Subcutaneous abdominal adipose tissue (tissue), 5 donors: ENCODE results near the gene OR2F1.

Experiments
- H3K27ac ChIP-seq: one replicate; pipeline ENCODE4 v1.7.0; 2013; ENCODE audit warnings: low read depth, mild to moderate bottlenecking, inconsistent platforms, low read length, moderate library complexity
- H3K27me3 ChIP-seq, 5 donors: one replicate each; pipeline ENCODE4 v1.7.0; 2013; ENCODE audit warnings: low read length in 5 of 5, inconsistent platforms in 1 of 5; ENCODE audit not compliant: control insufficient read depth in 5 of 5, insufficient read depth in 4 of 5
- H3K36me3 ChIP-seq, 5 donors: one replicate each; pipeline ENCODE4 v1.7.0; 2013; ENCODE audit warnings: low read length in 5 of 5; ENCODE audit not compliant: control insufficient read depth in 5 of 5, insufficient read depth in 5 of 5
- H3K4me1 ChIP-seq, 5 donors: one replicate each; pipeline ENCODE4 v1.7.0; 2013; ENCODE audit warnings: low read length in 5 of 5, mild to moderate bottlenecking in 3 of 5, moderate library complexity in 1 of 5; ENCODE audit not compliant: control insufficient read depth in 5 of 5, insufficient read depth in 5 of 5
- H3K4me3 ChIP-seq, 5 donors: one replicate each; pipeline ENCODE4 v1.7.0; 2013; ENCODE audit warnings: low read length in 5 of 5, low read depth in 1 of 5
- H3K9ac ChIP-seq, 5 donors: one replicate each; pipeline ENCODE4 v1.7.0; 2013; ENCODE audit warnings: low read length in 5 of 5, mild to moderate bottlenecking in 4 of 5, moderate library complexity in 3 of 5
- H3K9me3 ChIP-seq, 5 donors: one replicate each; pipeline ENCODE4 v1.7.0; 2013; ENCODE audit warnings: low read length in 5 of 5; ENCODE audit not compliant: control insufficient read depth in 5 of 5
- donor health status: healthy.
- donor health status: healthy.
- donor health status: healthy.
- donor health status: healthy.
- donor health status: healthy.

The OR2F1 gene

GRCh38 chr7:143924851-143925250, 29.8 kb upstream of the OR2F1 start:
- no peaks in the 10 kb centered on the region for H3K4me1 ChIP-seq
- no peak overlapping the region for H3K4me3 ChIP-seq
- no peaks in the 10 kb centered on the region for H3K36me3 ChIP-seq
- H3K9ac ChIP-seq = no peak overlapping the region
- H3K27ac ChIP-seq = no peak overlapping the region
- H3K27me3 ChIP-seq = no peaks in the 10 kb centered on the region
- no peaks in the 10 kb centered on the region for H3K9me3 ChIP-seq

GRCh38 chr7:143929224-143929920, 25.3 kb upstream of the OR2F1 start:
- H3K27me3 ChIP-seq = no peaks in the 10 kb centered on the region
- H3K9me3 ChIP-seq = peaks cover 0 to 10% (median 5%) of the 10 kb centered on the region in 5 donors
- no peak overlapping the region for H3K9ac ChIP-seq
- no peak overlapping the region for H3K4me3 ChIP-seq
- no peak overlapping the region for H3K27ac ChIP-seq
- H3K36me3 ChIP-seq = no peaks in the 10 kb centered on the region
- H3K4me1 ChIP-seq = no peaks in the 10 kb centered on the region

GRCh38 chr7:143931739-143932138, 22.9 kb upstream of the OR2F1 start:
- H3K36me3 ChIP-seq = no peaks in the 10 kb centered on the region
- no peak overlapping the region for H3K4me3 ChIP-seq
- H3K9me3 ChIP-seq = peaks cover 0 to 10% (median 5%) of the 10 kb centered on the region in 5 donors
- H3K27me3 ChIP-seq = no peaks in the 10 kb centered on the region
- H3K27ac ChIP-seq = no peak overlapping the region
- H3K4me1 ChIP-seq = no peaks in the 10 kb centered on the region
- H3K9ac ChIP-seq = no peak overlapping the region

GRCh38 chr7:143934526-143935325, 19.9 kb upstream of the OR2F1 start, which contains the start of gene OR2F2:
Gene OR2F2, plus strand, starts transcription at chr7:143935233. Its CDS starts 0 bp downstream, at chr7:143935233.
- H3K4me3 ChIP-seq = no peak within 1 kb of the TSS
- no peak within 1 kb of the TSS for H3K27ac ChIP-seq
- no peaks in the 10 kb centered on the region for H3K36me3 ChIP-seq
- no peak within 1 kb of the TSS for H3K9ac ChIP-seq
- H3K4me1 ChIP-seq = no peaks in the 10 kb centered on the region
- H3K9me3 ChIP-seq = peaks cover 0 to 10% (median 5%) of the 10 kb centered on the region in 5 donors
- H3K27me3 ChIP-seq = no peaks in the 10 kb centered on the region

DNA sequence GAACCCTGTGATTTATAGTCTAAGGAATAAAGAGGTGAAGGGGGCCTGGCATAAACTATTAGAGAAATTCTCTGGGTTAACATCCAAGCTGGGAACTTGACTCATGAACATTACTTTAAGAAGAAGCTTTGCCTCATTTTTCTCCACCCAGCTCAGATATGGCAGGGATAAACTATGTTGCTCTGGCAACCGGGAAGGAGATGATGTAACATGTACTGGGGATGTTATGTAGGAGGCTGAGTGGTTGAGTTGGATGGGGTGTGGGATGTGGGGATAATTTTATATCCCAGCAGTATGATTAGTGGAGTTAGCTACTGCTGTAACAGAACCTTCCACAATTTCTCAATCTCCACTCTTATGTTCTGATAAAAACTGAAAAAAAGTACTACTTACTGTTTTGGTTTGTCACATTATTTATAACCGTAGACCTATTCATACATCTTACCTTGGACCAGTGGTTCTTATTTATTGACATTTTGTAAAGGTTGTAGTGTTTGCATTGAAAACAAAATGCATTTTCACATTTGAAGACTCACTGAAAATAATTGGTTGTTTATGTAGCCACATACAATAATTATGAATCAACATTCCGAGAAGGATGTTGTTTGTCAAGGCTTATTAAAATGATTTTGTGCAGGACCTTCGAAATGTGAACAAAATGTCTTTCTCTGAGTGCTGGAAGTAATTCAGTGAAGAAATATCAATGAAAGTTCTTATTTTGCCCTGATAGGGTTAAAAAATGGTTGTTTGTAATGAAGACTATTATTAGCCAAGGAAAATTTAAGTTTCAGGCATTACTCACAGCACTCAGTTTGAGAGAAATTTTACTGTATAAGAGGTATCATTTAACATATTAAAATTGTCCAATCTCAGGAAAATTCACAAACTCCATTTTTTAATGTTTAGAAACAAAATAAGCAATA, 18.3 kb upstream of the OR2F1 start:
- no peaks in the 10 kb centered on the region for H3K36me3 ChIP-seq
- H3K4me3 ChIP-seq = no peak overlapping the region
- no peaks in the 10 kb centered on the region for H3K27me3 ChIP-seq
- H3K9me3 ChIP-seq = peaks cover 0 to 10% (median 5%) of the 10 kb centered on the region in 5 donors
- no peaks in the 10 kb centered on the region for H3K4me1 ChIP-seq
- no peak overlapping the region for H3K9ac ChIP-seq
- no peak overlapping the region for H3K27ac ChIP-seq

DNA sequence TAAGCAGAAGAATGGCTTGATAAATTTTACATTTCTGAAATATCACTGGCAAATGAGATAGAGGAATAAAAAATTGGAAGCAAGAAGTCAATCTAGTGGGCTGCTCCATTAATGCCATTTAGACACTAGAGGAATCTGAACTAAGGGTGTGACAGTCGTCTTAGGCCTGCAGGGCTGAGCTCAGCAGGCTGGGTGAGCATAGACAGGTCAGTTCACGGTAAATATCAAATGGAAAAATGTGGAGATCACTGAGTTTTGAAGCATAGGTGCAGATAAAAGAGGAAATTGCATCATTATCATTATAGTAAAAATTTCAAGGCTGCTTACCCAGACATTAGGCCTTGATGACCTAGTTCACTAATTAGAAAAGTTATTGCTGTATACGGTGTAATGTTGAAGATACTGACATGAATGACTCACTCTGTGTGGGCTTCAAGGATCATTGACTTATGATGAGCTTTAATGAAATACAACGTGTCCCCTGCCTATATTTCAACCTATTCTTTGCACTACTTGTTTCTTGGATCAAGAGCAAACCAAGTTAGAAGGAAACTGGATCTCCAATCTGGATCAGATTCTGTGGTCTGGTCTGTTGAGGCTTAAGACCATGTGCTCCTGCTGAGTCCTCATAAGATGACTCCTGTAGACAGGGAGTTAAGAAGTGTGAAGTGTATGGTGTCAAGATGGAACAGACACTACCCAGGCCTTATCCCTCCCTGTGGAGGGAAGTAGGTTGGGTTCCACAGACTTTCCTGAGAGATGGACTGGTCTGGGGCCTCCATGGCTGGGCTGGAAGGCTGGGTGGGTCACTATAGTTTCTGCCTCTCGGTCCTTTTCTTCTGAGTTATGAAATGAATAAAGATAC, 16.0 kb upstream of the OR2F1 start:
- no peaks in the 10 kb centered on the region for H3K27me3 ChIP-seq

GRCh38 chr7:143945423-143945822, 9.2 kb upstream of the OR2F1 start:
- Histone ChIP-seq H3K4me1 (no peaks in the 10 kb centered on the region), H3K9ac (no peak overlapping the region), H3K27me3 (no peaks in the 10 kb centered on the region), H3K9me3 (no peaks in the 10 kb centered on the region), H3K4me3 (no peak overlapping the region), H3K27ac (no peak overlapping the region), H3K36me3 (no peaks in the 10 kb centered on the region)

More for the DNA sequence above, 16.0 kb upstream of the OR2F1 start:
- H3K27ac ChIP-seq = no peak overlapping the region
- H3K9ac ChIP-seq = no peak overlapping the region
- peaks cover 0 to 3% (median under 1%) of the 10 kb centered on the region in 5 donors for H3K9me3 ChIP-seq
- H3K36me3 ChIP-seq = no peaks in the 10 kb centered on the region
- no peak overlapping the region for H3K4me3 ChIP-seq
- no peaks in the 10 kb centered on the region for H3K4me1 ChIP-seq

DNA sequence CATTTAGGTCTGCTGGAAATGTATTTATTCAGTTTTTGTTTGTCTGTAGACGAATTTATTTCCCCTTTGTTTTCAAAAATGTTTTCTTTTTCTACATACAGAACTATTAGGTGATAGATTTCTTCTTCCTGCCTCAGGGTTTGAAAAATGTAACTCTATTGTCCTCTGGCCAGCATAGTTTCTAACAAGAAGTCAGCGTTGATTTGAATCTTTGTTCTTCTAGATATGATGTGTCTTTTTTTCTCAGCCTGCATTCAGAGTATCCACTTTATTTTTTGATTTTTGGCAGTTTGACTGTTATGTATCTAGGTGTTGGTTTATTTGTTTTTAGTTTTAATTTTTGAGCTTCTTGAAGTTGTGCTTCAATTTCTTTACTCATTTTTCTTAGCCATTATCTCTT, 7.5 kb upstream of the OR2F1 start:
- Histone ChIP-seq H3K9ac (no peak overlapping the region), H3K36me3 (no peaks in the 10 kb centered on the region), H3K4me3 (no peak overlapping the region), H3K27me3 (no peaks in the 10 kb centered on the region), H3K9me3 (no peaks in the 10 kb centered on the region), H3K27ac (no peak overlapping the region), H3K4me1 (no peaks in the 10 kb centered on the region)

- Histone ChIP-seq H3K4me1 (no peaks in the 10 kb centered on the region), H3K27me3 (no peaks in the 10 kb centered on the region), H3K27ac (no peak overlapping the region), H3K4me3 (no peak overlapping the region), H3K36me3 (no peaks in the 10 kb centered on the region), H3K9me3 (no peaks in the 10 kb centered on the region), H3K9ac (no peak overlapping the region)
Measured at GRCh38 chr7:143948733-143949132, 5.9 kb upstream of the OR2F1 start.
